NCI-H146 treated with DMSO at 0.1 percent for 48 hours (cell line): ENCODE data around the gene PIP5K1B.
"Not testable (repeated sequence)": the region's sequence is repeated elsewhere in the genome, so short reads cannot be mapped to it uniquely, and the experiment has no call there.

ENCODE experiments used
- DNase-seq: peaks from one replicate; lab custom pipeline; 2025; ENCODE audit not compliant: unreplicated experiment; lab: John Stamatoyannopoulos, UW

PIP5K1B gene

DNA sequence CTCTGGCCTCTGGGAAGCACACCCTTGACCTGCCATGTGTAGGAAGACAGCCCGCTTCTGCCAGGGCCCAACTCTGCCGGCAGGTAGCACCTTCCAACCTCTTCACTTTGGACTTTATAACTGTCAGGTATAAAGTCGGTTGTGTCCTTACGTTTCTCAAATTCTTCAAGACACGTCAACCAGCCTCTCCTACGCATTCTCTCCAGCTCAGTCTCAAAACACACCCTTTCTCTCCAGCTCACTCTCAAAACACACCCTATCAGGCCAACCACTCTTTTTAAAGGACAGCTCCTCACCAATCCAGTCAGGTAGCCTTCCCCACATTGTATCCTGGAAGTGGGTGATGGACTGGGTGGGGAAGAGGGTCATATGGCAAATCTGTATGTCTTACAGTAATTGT lies 344.1 kb downstream of the PIP5K1B start:
- DNase-seq, result no peak

GRCh38 chr9:69050936-69051335 lies 345.9 kb downstream of the PIP5K1B start:
- DNase-seq, result not testable (repeated sequence)

- DNase-seq, result no peak
These were observed 349.9 kb downstream of the PIP5K1B start for GRCh38 chr9:69054989-69055388.

GRCh38 chr9:69056191-69056815 lies 351.3 kb downstream of the PIP5K1B start:
- DNase-seq, result no peak

GRCh38 chr9:69058101-69058500 lies 353.1 kb downstream of the PIP5K1B start:
- DNase-seq, result no peak
